DOHH2 (cell line): ENCODE results near the gene IZUMO1R.

Source experiments
- EZH2phosphoT487 ChIP-seq: fragments of 200-600 bp; sonication (generic); IDR thresholded peaks from 2 replicates; pipeline ENCODE4 v1.6.1; 2017; ENCODE audit warnings: borderline replicate concordance, mild to moderate bottlenecking, antibody characterized with exemption, low read length, moderate library complexity, mixed read lengths
- TF ChIP-seq, protein P1 (sequence below): fragments of 200-600 bp; sonication (generic); IDR thresholded peaks from one replicate; pipeline ENCODE4 v1.5.1; 2014; ENCODE audit warnings: antibody characterized with exemption, mild to moderate bottlenecking, low read depth, low read length; ENCODE audit not compliant: poor library complexity, severe bottlenecking

DNA sequence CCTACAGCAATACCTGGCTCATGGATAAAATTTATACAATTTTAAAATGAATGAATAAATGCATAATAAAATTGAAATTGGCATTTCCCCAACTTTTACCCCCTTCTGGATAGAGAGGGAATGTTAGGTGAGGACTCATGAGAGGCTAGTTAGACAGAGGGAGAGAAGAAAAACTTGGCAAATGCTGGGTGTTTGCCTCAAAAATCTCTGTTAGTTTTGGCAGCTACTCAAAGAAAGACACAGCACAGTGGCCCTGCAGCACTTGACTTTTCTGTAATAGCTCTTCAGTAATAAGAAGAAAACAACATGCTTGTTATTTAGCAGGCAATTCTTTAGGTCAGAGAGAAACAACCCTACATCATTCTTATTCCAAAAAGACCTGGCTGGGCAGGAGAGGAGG, 20.7 kb upstream of the IZUMO1R start:
- TF ChIP-seq, protein P1, sequence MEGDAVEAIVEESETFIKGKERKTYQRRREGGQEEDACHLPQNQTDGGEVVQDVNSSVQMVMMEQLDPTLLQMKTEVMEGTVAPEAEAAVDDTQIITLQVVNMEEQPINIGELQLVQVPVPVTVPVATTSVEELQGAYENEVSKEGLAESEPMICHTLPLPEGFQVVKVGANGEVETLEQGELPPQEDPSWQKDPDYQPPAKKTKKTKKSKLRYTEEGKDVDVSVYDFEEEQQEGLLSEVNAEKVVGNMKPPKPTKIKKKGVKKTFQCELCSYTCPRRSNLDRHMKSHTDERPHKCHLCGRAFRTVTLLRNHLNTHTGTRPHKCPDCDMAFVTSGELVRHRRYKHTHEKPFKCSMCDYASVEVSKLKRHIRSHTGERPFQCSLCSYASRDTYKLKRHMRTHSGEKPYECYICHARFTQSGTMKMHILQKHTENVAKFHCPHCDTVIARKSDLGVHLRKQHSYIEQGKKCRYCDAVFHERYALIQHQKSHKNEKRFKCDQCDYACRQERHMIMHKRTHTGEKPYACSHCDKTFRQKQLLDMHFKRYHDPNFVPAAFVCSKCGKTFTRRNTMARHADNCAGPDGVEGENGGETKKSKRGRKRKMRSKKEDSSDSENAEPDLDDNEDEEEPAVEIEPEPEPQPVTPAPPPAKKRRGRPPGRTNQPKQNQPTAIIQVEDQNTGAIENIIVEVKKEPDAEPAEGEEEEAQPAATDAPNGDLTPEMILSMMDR: no peak
- TF ChIP-seq EZH2phosphoT487: no peak
